Fibroblast of lung (primary cell): ENCODE data around the gene PPP2R1A.

Experiments
- EZH2 ChIP-seq: IDR thresholded peaks from 2 replicates; pipeline ENCODE4 v1.5.1; 2012; ENCODE audit warnings: low read length, control low read depth, mild to moderate bottlenecking; ENCODE audit errors: missing control alignments
- TF ChIP-seq, protein P1 (sequence below), 2 donors: IDR thresholded peaks in 1 of 2; conservative IDR thresholded peaks in 1 of 2; 1 replicate in 1 of 2; 2 replicates in 1 of 2; pipeline ENCODE4 v1.5.1; 2011 to 2012; ENCODE audit warnings: low read length in 2 of 2, control low read depth in 1 of 2, inconsistent platforms in 1 of 2, low read depth in 1 of 2, mild to moderate bottlenecking in 1 of 2

- TF ChIP-seq, protein P1, sequence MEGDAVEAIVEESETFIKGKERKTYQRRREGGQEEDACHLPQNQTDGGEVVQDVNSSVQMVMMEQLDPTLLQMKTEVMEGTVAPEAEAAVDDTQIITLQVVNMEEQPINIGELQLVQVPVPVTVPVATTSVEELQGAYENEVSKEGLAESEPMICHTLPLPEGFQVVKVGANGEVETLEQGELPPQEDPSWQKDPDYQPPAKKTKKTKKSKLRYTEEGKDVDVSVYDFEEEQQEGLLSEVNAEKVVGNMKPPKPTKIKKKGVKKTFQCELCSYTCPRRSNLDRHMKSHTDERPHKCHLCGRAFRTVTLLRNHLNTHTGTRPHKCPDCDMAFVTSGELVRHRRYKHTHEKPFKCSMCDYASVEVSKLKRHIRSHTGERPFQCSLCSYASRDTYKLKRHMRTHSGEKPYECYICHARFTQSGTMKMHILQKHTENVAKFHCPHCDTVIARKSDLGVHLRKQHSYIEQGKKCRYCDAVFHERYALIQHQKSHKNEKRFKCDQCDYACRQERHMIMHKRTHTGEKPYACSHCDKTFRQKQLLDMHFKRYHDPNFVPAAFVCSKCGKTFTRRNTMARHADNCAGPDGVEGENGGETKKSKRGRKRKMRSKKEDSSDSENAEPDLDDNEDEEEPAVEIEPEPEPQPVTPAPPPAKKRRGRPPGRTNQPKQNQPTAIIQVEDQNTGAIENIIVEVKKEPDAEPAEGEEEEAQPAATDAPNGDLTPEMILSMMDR (conservative IDR thresholded peaks at IDR 0.05 in 1 of 2, IDR thresholded peaks at IDR 0.05 in 1 of 2; ENCODE audit: low read depth in 1 of 2, low read length in 2 of 2): no peak
- no peak for TF ChIP-seq EZH2
These were observed 2.1 kb downstream of the PPP2R1A start for GRCh38 chr19:52191951-52192350.
